ENCODE measurements around the gene FBXW2.
A peak's percentile ranks its signal among the peaks of the same experiment; 100 is the strongest.

FBXW2 gene

GRCh38 chr9:120714088-120714845, 78.9 kb downstream of the FBXW2 start, which contains the start of gene MEGF9:
Gene MEGF9 (minus strand): TSS chr9:120714470. CDS start chr9:120714358, 112 bp downstream.
- peak; percentile 98 to 99 (median 99) for DNase-seq

GRCh38 chr9:120713257-120714087, 79.7 kb downstream of the FBXW2 start:
- DNase-seq = peak; percentile 55 to 73 (median 64)

GRCh38 chr9:120712539-120713031, 80.6 kb downstream of the FBXW2 start:
- DNase-seq = no peak

- peak in 3 of 4 experiments; percentile 38 to 41 (median 39) for DNase-seq
Observed at GRCh38 chr9:120711841-120712538, 81.2 kb downstream of the FBXW2 start.

- DNase-seq = peak in 2 of 4 experiments; percentile 26 to 32
Observed at GRCh38 chr9:120711354-120711753, 81.9 kb downstream of the FBXW2 start.

GRCh38 chr9:120710110-120710981, 82.9 kb downstream of the FBXW2 start:
- DNase-seq = peak; percentile 61 to 82 (median 74)

- DNase-seq = no peak
Observed at GRCh38 chr9:120708526-120709224, 84.5 kb downstream of the FBXW2 start.

- DNase-seq = no peak
Observed at GRCh38 chr9:120707170-120707569, 86.0 kb downstream of the FBXW2 start.
